Tibial artery (tissue), 4 donors: ENCODE results near the gene KLRF2.

Experiments
- DNase-seq, 2 donors: peaks; one replicate each; pipeline ENCODE4 v3.0.0-alpha.2; 2019
- H3K27ac ChIP-seq, 2 donors: fragments of 200-600 bp; sonication (generic) in 1 of 2; 1 replicate in 1 of 2; 2 replicates in 1 of 2; pipeline ENCODE4 v1.5.1; 2018 to 2019; ENCODE audit warnings: mild to moderate bottlenecking in 1 of 2
- H3K27me3 ChIP-seq, 2 donors: fragments of 200-600 bp; sonication (generic) in 1 of 2; one replicate each; pipeline versions ENCODE4 v1.5.1 to v1.6.0; 2016 to 2019
- H3K36me3 ChIP-seq, 3 donors: fragments of 200-600 bp; sonication (generic) in 2 of 3; one replicate each; pipeline ENCODE4 v1.5.1; 2016 to 2019; ENCODE audit warnings: mild to moderate bottlenecking in 2 of 3
- H3K4me1 ChIP-seq, 4 donors: fragments of 200-600 bp; sonication (generic) in 2 of 4; 1 replicate in 3 of 4; 2 replicates in 1 of 4; pipeline ENCODE4 v1.5.1; 2016 to 2019
- H3K4me3 ChIP-seq, 2 donors: fragments of 200-600 bp; sonication (generic) in 1 of 2; 1 replicate in 1 of 2; 2 replicates in 1 of 2; pipeline ENCODE4 v1.5.1; 2018 to 2019; ENCODE audit warnings: mild to moderate bottlenecking in 2 of 2
- H3K9me3 ChIP-seq, 3 donors: fragments of 200-600 bp; sonication (generic) in 1 of 3; one replicate each; pipeline ENCODE4 v1.5.1; 2016 to 2019
- intact Hi-C: fragments of 100-400 bp; cut with DNase I; formaldehyde crosslinking; loops from one replicate; pipeline ENCODE4 v1.15.0; 2023; ENCODE audit warnings: low total_unique reads
- TF ChIP-seq, protein P1 (sequence below), 2 experiments: fragments of 200-600 bp in 1 of 2; fragments of 450-650 bp in 1 of 2; IDR thresholded peaks; one replicate each; pipeline ENCODE4 v1.5.1; 2017 to 2019; ENCODE audit warnings: antibody characterized with exemption in 2 of 2, mild to moderate bottlenecking in 1 of 2, moderate library complexity in 1 of 2

KLRF2 gene

DNA sequence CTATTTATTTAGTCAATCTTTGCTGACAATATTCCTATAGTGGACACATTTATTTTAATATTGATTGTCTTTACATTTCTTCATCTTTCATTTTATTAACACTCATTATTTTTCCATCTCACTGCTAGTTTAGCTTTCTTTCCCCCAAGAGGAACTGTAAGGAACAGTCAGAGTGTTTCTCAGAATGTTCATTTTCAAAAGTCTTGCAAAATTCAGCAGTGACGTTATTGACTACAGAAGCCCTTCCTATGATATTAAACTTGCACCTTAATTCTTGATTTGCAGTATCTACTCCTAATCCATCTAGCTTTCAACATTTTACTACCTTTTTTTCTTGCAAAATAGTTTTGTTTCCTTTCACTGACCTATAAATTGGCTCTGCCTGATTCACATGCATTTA lies 25.1 kb upstream of the KLRF2 start:
- intact Hi-C loops: no loop called here
- TF ChIP-seq, protein P1, sequence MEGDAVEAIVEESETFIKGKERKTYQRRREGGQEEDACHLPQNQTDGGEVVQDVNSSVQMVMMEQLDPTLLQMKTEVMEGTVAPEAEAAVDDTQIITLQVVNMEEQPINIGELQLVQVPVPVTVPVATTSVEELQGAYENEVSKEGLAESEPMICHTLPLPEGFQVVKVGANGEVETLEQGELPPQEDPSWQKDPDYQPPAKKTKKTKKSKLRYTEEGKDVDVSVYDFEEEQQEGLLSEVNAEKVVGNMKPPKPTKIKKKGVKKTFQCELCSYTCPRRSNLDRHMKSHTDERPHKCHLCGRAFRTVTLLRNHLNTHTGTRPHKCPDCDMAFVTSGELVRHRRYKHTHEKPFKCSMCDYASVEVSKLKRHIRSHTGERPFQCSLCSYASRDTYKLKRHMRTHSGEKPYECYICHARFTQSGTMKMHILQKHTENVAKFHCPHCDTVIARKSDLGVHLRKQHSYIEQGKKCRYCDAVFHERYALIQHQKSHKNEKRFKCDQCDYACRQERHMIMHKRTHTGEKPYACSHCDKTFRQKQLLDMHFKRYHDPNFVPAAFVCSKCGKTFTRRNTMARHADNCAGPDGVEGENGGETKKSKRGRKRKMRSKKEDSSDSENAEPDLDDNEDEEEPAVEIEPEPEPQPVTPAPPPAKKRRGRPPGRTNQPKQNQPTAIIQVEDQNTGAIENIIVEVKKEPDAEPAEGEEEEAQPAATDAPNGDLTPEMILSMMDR (IDR thresholded peaks at IDR 0.05): no peak
- H3K4me3 ChIP-seq: no peak overlapping the region
- H3K27ac ChIP-seq: no peak overlapping the region
- H3K27me3 ChIP-seq: no peaks in the 10 kb centered on the region
- H3K36me3 ChIP-seq: peaks cover 0 to 3% (median 0%) of the 10 kb centered on the region in 3 donors
- no peaks in the 10 kb centered on the region for H3K4me1 ChIP-seq
- DNase-seq: no peak
- no peaks in the 10 kb centered on the region for H3K9me3 ChIP-seq

- Histone ChIP-seq H3K27ac (no peak overlapping the region), H3K4me3 (no peak overlapping the region), H3K9me3 (no peaks in the 10 kb centered on the region), H3K4me1 (no peaks in the 10 kb centered on the region), H3K36me3 (peaks cover 0 to 3% (median 0%) of the 10 kb centered on the region in 3 donors), H3K27me3 (no peaks in the 10 kb centered on the region)
- no peak for DNase-seq
- TF ChIP-seq, protein P1 (IDR thresholded peaks at IDR 0.05): no peak
- intact Hi-C loops: no loop called here
Measured at GRCh38 chr12:9856894-9857293, 24.4 kb upstream of the KLRF2 start.

GRCh38 chr12:9858135-9858534 lies 23.2 kb upstream of the KLRF2 start:
- intact Hi-C loops: no loop called here
- Histone ChIP-seq H3K36me3 (no peaks in the 10 kb centered on the region), H3K27me3 (no peaks in the 10 kb centered on the region), H3K4me3 (no peak overlapping the region), H3K4me1 (no peaks in the 10 kb centered on the region), H3K9me3 (no peaks in the 10 kb centered on the region), H3K27ac (no peak overlapping the region)
- TF ChIP-seq, protein P1 (IDR thresholded peaks at IDR 0.05): no peak
- DNase-seq: no peak

GRCh38 chr12:9864913-9865675 lies 16.2 kb upstream of the KLRF2 start:
- Histone ChIP-seq H3K27ac (no peak overlapping the region), H3K9me3 (no peaks in the 10 kb centered on the region), H3K4me1 (no peaks in the 10 kb centered on the region), H3K36me3 (no peaks in the 10 kb centered on the region), H3K4me3 (no peak overlapping the region), H3K27me3 (no peaks in the 10 kb centered on the region)
- TF ChIP-seq, protein P1 (IDR thresholded peaks at IDR 0.05): no peak
- intact Hi-C loops: no loop called here
- no peak for DNase-seq

- Histone ChIP-seq H3K4me1 (peaks cover 0 to 5% (median 0%) of the 10 kb centered on the region in 4 donors), H3K36me3 (no peaks in the 10 kb centered on the region), H3K27me3 (no peaks in the 10 kb centered on the region), H3K27ac (no peak overlapping the region), H3K9me3 (no peaks in the 10 kb centered on the region), H3K4me3 (peak overlapping the region; percentile 22 to 34)
- intact Hi-C loops: no loop called here
- no peak for DNase-seq
- TF ChIP-seq, protein P1 (IDR thresholded peaks at IDR 0.05): no peak
Measured at GRCh38 chr12:9866860-9867269, 14.4 kb upstream of the KLRF2 start.
